ENCODE results near the gene HDGFL2. TPM values are rescaled to one million over a fixed set of nuclear protein-coding genes. Genes with fewer than 3 reads are reported as not detected.
A peak's percentile ranks its signal among the peaks of the same experiment; 100 is the strongest.

HDGFL2 gene
- total and polyA plus RNA-seq, 7 experiments from 2014 or later = 14.0 to 64.6 (median 31.5) TPM

DNA sequence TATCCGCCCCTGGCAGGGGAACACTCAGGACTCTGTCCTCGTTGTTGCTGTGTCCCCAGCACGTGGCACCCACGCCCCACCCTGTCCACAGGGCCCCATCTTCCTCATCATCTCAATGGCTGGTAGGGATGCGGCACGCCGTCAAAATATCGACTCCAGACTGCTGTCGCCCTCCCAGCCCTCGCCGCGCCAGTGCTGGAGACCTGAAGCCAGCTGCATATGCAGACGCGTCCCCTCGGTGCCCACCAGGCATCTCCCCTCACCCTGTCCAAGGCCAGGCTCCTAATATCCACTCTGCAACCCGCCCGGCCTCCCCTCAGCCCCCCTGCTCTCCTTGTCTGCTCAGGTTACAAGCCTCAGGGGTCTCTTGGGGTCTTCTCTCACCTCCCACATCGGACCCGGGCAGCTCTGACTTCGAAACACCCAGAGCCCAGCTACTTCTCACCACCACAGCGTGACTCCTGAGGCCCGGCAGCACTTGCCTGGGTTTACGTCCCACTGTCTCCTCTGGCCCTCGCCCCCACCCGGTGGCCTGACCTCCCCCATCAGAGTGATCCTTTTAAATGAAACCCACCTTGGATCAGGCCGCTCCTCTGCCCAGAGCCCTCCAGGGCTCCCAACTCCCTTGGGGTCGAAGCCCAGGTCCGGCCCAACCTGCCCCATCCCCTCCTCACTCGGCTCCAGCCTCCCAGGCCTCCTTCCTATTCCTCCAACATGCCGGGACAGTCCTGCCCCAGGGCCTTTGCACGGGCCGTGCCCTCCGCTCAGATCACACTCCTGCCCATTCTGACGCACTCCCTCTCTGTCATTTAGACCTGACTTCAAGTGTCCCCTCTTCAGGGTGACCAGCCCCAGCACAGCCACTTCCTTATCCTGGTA, 33.7 kb downstream of the HDGFL2 start:
- H3K36me3 ChIP-seq (ENCODE audit: control insufficient read depth in 2 of 3, insufficient read depth in 3 of 3, low read length in 3 of 3) = peaks cover 0 to 41% (median 0%) of the 10 kb centered on the region in 3 experiments
- no peaks in the 10 kb centered on the region for H3K4me1 ChIP-seq (ENCODE audit: control insufficient read depth in 2 of 2, insufficient read depth in 2 of 2, low read length in 2 of 2)
- peak overlapping the region in 1 of 9 donors; percentile 27 for H3K27ac Mint-ChIP-seq
- H3K27ac ChIP-seq (ENCODE audit: low read depth, low read length) = no peak overlapping the region
- CTCF ChIA-PET = no interaction called here
- H3K27me3 ChIP-seq (ENCODE audit: control insufficient read depth in 2 of 2, insufficient read depth in 2 of 2, low read length in 2 of 2) = no peaks in the 10 kb centered on the region
- POLR2A ChIA-PET = interaction anchor here (0.6 kb wide), 2 partner anchors 22 to 1295 kb away, joined by 4 read pairs; no protein-coding TSS in a partner anchor
- peaks cover 0 to 8% (median 0%) of the 10 kb centered on the region in 7 donors for H3K4me1 Mint-ChIP-seq
- ATAC-seq (no peak), DNase-seq (no peak)
- peaks cover 0 to 10% (median 7%) of the 10 kb centered on the region in 5 donors for H3K36me3 Mint-ChIP-seq
- H3K9me3 ChIP-seq (ENCODE audit: control insufficient read depth in 2 of 3, low read length in 3 of 3) = no peaks in the 10 kb centered on the region
- H3K4me3 ChIP-seq (ENCODE audit: low read length) = no peak overlapping the region
- intact Hi-C loops (cut with micrococcal nuclease) = no loop called here
- no peaks in the 10 kb centered on the region for H3K9me3 Mint-ChIP-seq
- no peak overlapping the region for H3K4me3 Mint-ChIP-seq
- H3K27me3 Mint-ChIP-seq = no peaks in the 10 kb centered on the region

GRCh38 chr19:4506449-4507149, 34.5 kb downstream of the HDGFL2 start:
- no peak overlapping the region for H3K27ac Mint-ChIP-seq
- no peaks in the 10 kb centered on the region for H3K9me3 Mint-ChIP-seq
- H3K4me1 Mint-ChIP-seq = peaks cover 0 to 8% (median 0%) of the 10 kb centered on the region in 7 donors
- no peaks in the 10 kb centered on the region for H3K27me3 ChIP-seq (ENCODE audit: control insufficient read depth in 2 of 2, insufficient read depth in 2 of 2, low read length in 2 of 2)
- H3K4me3 ChIP-seq (ENCODE audit: low read length) = no peak overlapping the region
- H3K4me3 Mint-ChIP-seq = no peak overlapping the region
- no peak overlapping the region for H3K27ac ChIP-seq (ENCODE audit: low read depth, low read length)
- H3K27me3 Mint-ChIP-seq = no peaks in the 10 kb centered on the region
- no peaks in the 10 kb centered on the region for H3K9me3 ChIP-seq (ENCODE audit: control insufficient read depth in 2 of 3, low read length in 3 of 3)
- no peaks in the 10 kb centered on the region for H3K4me1 ChIP-seq (ENCODE audit: control insufficient read depth in 2 of 2, insufficient read depth in 2 of 2, low read length in 2 of 2)
- peaks cover 0 to 9% (median 7%) of the 10 kb centered on the region in 5 donors for H3K36me3 Mint-ChIP-seq
- DNase-seq (no peak), ATAC-seq (no peak)
- intact Hi-C loops (cut with micrococcal nuclease) = no loop called here
- peaks cover 0 to 33% (median 0%) of the 10 kb centered on the region in 3 experiments for H3K36me3 ChIP-seq (ENCODE audit: control insufficient read depth in 2 of 3, insufficient read depth in 3 of 3, low read length in 3 of 3)
- ChIA-PET POLR2A (no interaction called here), CTCF (no interaction called here)

GRCh38 chr19:4507150-4507452, 35.0 kb downstream of the HDGFL2 start:
- intact Hi-C loops (cut with micrococcal nuclease) = no loop called here
- ATAC-seq = no peak

GRCh38 chr19:4507804-4508203, 35.7 kb downstream of the HDGFL2 start:
- Histone ChIP-seq H3K27me3 (ENCODE audit: control insufficient read depth in 2 of 2, insufficient read depth in 2 of 2, low read length in 2 of 2) (no peaks in the 10 kb centered on the region), H3K4me1 (ENCODE audit: control insufficient read depth in 2 of 2, insufficient read depth in 2 of 2, low read length in 2 of 2) (no peaks in the 10 kb centered on the region), H3K4me3 (ENCODE audit: low read length) (no peak overlapping the region), H3K9me3 (ENCODE audit: control insufficient read depth in 2 of 3, low read length in 3 of 3) (no peaks in the 10 kb centered on the region), H3K27ac (ENCODE audit: low read depth, low read length) (no peak overlapping the region), H3K36me3 (ENCODE audit: control insufficient read depth in 2 of 3, insufficient read depth in 3 of 3, low read length in 3 of 3) (peaks cover 0 to 23% (median 0%) of the 10 kb centered on the region in 3 experiments)
- POLR2A ChIA-PET = no interaction called here
- peaks cover 0 to 9% (median 7%) of the 10 kb centered on the region in 5 donors for H3K36me3 Mint-ChIP-seq
- H3K4me3 Mint-ChIP-seq = no peak overlapping the region
- H3K4me1 Mint-ChIP-seq = peaks cover 0 to 8% (median 0%) of the 10 kb centered on the region in 7 donors
- no peak overlapping the region for H3K27ac Mint-ChIP-seq
- no peaks in the 10 kb centered on the region for H3K9me3 Mint-ChIP-seq
- no peaks in the 10 kb centered on the region for H3K27me3 Mint-ChIP-seq
- DNase-seq (no peak), ATAC-seq (no peak)
- intact Hi-C loops (cut with micrococcal nuclease) = no loop called here
- CTCF ChIA-PET = no interaction called here

More at GRCh38 chr19:4507150-4507452, 35.0 kb downstream of the HDGFL2 start:
- H3K36me3 ChIP-seq (ENCODE audit: control insufficient read depth in 2 of 3, insufficient read depth in 3 of 3, low read length in 3 of 3) = peaks cover 0 to 28% (median 0%) of the 10 kb centered on the region in 3 experiments
- H3K9me3 ChIP-seq (ENCODE audit: control insufficient read depth in 2 of 3, low read length in 3 of 3) = no peaks in the 10 kb centered on the region
- H3K4me3 ChIP-seq (ENCODE audit: low read length) = no peak overlapping the region
- no peaks in the 10 kb centered on the region for H3K27me3 ChIP-seq (ENCODE audit: control insufficient read depth in 2 of 2, insufficient read depth in 2 of 2, low read length in 2 of 2)
- H3K9me3 Mint-ChIP-seq = no peaks in the 10 kb centered on the region
- H3K36me3 Mint-ChIP-seq = peaks cover 0 to 9% (median 7%) of the 10 kb centered on the region in 5 donors
- ChIA-PET POLR2A (no interaction called here), CTCF (no interaction called here)
- peaks cover 0 to 8% (median 0%) of the 10 kb centered on the region in 7 donors for H3K4me1 Mint-ChIP-seq
- no peaks in the 10 kb centered on the region for H3K27me3 Mint-ChIP-seq
- no peak for DNase-seq
- H3K4me1 ChIP-seq (ENCODE audit: control insufficient read depth in 2 of 2, insufficient read depth in 2 of 2, low read length in 2 of 2) = no peaks in the 10 kb centered on the region
- H3K4me3 Mint-ChIP-seq = no peak overlapping the region
- no peak overlapping the region for H3K27ac Mint-ChIP-seq
- no peak overlapping the region for H3K27ac ChIP-seq (ENCODE audit: low read depth, low read length)

GRCh38 chr19:4508698-4509097, 36.6 kb downstream of the HDGFL2 start:
- H3K27ac Mint-ChIP-seq = no peak overlapping the region
- no peaks in the 10 kb centered on the region for H3K9me3 ChIP-seq (ENCODE audit: control insufficient read depth in 2 of 3, low read length in 3 of 3)
- H3K27me3 Mint-ChIP-seq = no peaks in the 10 kb centered on the region
- H3K36me3 ChIP-seq (ENCODE audit: control insufficient read depth in 2 of 3, insufficient read depth in 3 of 3, low read length in 3 of 3) = peaks cover 0 to 14% (median 0%) of the 10 kb centered on the region in 3 experiments
- no peak overlapping the region for H3K4me3 ChIP-seq (ENCODE audit: low read length)
- H3K27me3 ChIP-seq (ENCODE audit: control insufficient read depth in 2 of 2, insufficient read depth in 2 of 2, low read length in 2 of 2) = no peaks in the 10 kb centered on the region
- CTCF ChIA-PET = interaction anchor here (0.7 kb wide), 1 partner anchor 239 kb away, joined by 3 read pairs; no protein-coding TSS in a partner anchor
- H3K27ac ChIP-seq (ENCODE audit: low read depth, low read length) = no peak overlapping the region
- H3K4me1 ChIP-seq (ENCODE audit: control insufficient read depth in 2 of 2, insufficient read depth in 2 of 2, low read length in 2 of 2) = no peaks in the 10 kb centered on the region
- no peak for ATAC-seq
- intact Hi-C loops (cut with micrococcal nuclease) = no loop called here
- H3K4me3 Mint-ChIP-seq = no peak overlapping the region
- H3K36me3 Mint-ChIP-seq = peaks cover 0 to 9% (median 7%) of the 10 kb centered on the region in 5 donors
- H3K4me1 Mint-ChIP-seq = peaks cover 0 to 8% (median 0%) of the 10 kb centered on the region in 7 donors
- H3K9me3 Mint-ChIP-seq = no peaks in the 10 kb centered on the region
- no peak for DNase-seq
- POLR2A ChIA-PET = no interaction called here

GRCh38 chr19:4510435-4511255, 38.5 kb downstream of the HDGFL2 start:
- no peaks in the 10 kb centered on the region for H3K27me3 ChIP-seq (ENCODE audit: control insufficient read depth in 2 of 2, insufficient read depth in 2 of 2, low read length in 2 of 2)
- H3K27ac ChIP-seq (ENCODE audit: low read depth, low read length) = no peak overlapping the region
- no peak overlapping the region for H3K4me3 ChIP-seq (ENCODE audit: low read length)
- H3K36me3 ChIP-seq (ENCODE audit: control insufficient read depth in 2 of 3, insufficient read depth in 3 of 3, low read length in 3 of 3) = peaks cover 0 to 5% (median 0%) of the 10 kb centered on the region in 3 experiments
- Mint-ChIP-seq H3K27ac (no peak overlapping the region), H3K36me3 (peaks cover 0 to 9% (median 5%) of the 10 kb centered on the region in 5 donors), H3K27me3 (no peaks in the 10 kb centered on the region), H3K4me1 (peaks cover 0 to 8% (median 0%) of the 10 kb centered on the region in 7 donors), H3K9me3 (no peaks in the 10 kb centered on the region), H3K4me3 (no peak overlapping the region)
- ATAC-seq = peak; percentile 18
- ChIA-PET CTCF (no interaction called here), POLR2A (interaction anchor here (0.9 kb wide), 1 partner anchor 59 kb away, joined by 3 read pairs; no protein-coding TSS in a partner anchor)
- no peaks in the 10 kb centered on the region for H3K4me1 ChIP-seq (ENCODE audit: control insufficient read depth in 2 of 2, insufficient read depth in 2 of 2, low read length in 2 of 2)
- intact Hi-C loops (cut with micrococcal nuclease) = no loop called here
- no peaks in the 10 kb centered on the region for H3K9me3 ChIP-seq (ENCODE audit: control insufficient read depth in 2 of 3, low read length in 3 of 3)
- no peak for DNase-seq

Measured in naive thymus-derived CD4-positive, alpha-beta T cell (primary cell).